Measurements from ENCODE around the gene KIAA1671.

KIAA1671 gene

DNA sequence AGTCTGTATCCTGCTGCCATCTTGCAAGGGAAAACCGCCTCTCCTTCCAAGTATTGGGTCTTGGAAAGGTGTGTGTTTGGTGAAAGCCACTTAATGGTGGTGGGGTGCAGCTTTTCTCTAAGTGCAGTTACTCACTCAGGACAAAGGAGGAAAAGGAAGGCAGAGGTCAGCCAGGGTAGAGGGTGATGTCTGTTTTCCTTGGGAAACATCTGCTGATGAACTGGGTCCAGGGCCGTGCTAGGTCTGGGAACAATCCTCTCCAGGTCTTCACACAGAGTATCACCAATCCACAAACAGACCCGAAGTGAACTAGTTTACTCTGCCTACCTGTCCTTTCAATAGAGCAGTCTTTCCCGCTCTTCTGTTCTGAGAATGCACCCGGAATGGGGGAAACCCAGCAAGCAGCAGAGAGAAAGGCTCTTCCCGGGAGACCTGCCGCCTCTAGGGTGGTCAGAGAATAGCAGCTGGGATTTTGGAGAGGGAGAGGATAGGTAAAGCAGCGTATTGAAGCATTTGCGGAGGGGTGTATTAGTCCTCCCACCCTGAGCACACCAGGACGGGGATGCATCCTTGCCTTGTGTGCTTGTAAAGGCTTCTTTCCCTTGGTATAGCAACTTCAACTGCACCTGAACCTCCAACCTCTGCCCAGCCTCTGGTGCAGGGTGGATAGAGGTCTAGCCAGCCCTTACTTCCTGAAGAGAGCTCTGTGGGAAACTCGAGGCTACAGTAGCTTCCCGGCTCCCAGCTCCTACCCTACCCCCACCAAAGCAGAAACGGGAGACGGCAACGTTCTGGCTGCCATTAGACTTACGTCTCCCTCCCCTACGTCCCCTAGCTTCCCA lies 26.7 kb upstream of the KIAA1671 start:
- H3K4me1 ChIP-seq (ENCODE audit: low read depth, poor library complexity, severe bottlenecking) = no peaks in the 10 kb centered on the region
- no peak overlapping the region for H3K4me3 ChIP-seq (IDR thresholded peaks at IDR 0.05; ENCODE audit: insufficient read depth, low read depth, low read length)
- H2AFZ ChIP-seq (ENCODE audit: low read depth) = no peak overlapping the region
- H3K36me3 ChIP-seq (ENCODE audit: insufficient read depth) = no peaks in the 10 kb centered on the region
- H3K27me3 ChIP-seq (ENCODE audit: insufficient read depth, low read depth) = no peaks in the 10 kb centered on the region
- no peak overlapping the region for H3K27ac ChIP-seq
- no peak overlapping the region for H3K9ac ChIP-seq
- TF ChIP-seq, protein P1, sequence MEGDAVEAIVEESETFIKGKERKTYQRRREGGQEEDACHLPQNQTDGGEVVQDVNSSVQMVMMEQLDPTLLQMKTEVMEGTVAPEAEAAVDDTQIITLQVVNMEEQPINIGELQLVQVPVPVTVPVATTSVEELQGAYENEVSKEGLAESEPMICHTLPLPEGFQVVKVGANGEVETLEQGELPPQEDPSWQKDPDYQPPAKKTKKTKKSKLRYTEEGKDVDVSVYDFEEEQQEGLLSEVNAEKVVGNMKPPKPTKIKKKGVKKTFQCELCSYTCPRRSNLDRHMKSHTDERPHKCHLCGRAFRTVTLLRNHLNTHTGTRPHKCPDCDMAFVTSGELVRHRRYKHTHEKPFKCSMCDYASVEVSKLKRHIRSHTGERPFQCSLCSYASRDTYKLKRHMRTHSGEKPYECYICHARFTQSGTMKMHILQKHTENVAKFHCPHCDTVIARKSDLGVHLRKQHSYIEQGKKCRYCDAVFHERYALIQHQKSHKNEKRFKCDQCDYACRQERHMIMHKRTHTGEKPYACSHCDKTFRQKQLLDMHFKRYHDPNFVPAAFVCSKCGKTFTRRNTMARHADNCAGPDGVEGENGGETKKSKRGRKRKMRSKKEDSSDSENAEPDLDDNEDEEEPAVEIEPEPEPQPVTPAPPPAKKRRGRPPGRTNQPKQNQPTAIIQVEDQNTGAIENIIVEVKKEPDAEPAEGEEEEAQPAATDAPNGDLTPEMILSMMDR (conservative IDR thresholded peaks at IDR 0.05; ENCODE audit: low read depth, low read length) = no peak
- no peaks in the 10 kb centered on the region for H3K79me2 ChIP-seq (ENCODE audit: insufficient read depth, low read depth)
- H3K4me2 ChIP-seq = no peak overlapping the region
- H4K20me1 ChIP-seq (ENCODE audit: insufficient read depth) = no peaks in the 10 kb centered on the region

DNA sequence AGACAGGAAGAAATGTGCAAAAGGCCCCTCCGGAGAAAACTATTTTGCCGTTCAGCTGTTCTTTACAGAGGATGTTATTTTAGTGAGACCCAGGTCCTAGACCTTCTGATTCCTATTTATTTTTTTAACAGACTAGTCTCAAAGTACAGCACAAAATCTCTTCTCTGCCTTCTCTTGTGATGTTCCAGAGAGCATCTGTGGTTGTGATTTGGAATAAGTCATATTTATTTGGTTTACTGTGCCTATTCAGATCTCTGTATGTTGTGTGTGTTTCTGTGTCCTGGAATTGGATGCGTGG lies 26.1 kb upstream of the KIAA1671 start:
- H3K4me1 ChIP-seq (ENCODE audit: low read depth, poor library complexity, severe bottlenecking) = no peaks in the 10 kb centered on the region
- H3K27ac ChIP-seq = no peak overlapping the region
- H3K4me3 ChIP-seq (IDR thresholded peaks at IDR 0.05; ENCODE audit: insufficient read depth, low read depth, low read length) = no peak overlapping the region
- H2AFZ ChIP-seq (ENCODE audit: low read depth) = no peak overlapping the region
- H3K4me2 ChIP-seq = no peak overlapping the region
- TF ChIP-seq, protein P1 (conservative IDR thresholded peaks at IDR 0.05; ENCODE audit: low read depth, low read length) = no peak
- no peaks in the 10 kb centered on the region for H4K20me1 ChIP-seq (ENCODE audit: insufficient read depth)
- no peaks in the 10 kb centered on the region for H3K79me2 ChIP-seq (ENCODE audit: insufficient read depth, low read depth)
- no peaks in the 10 kb centered on the region for H3K27me3 ChIP-seq (ENCODE audit: insufficient read depth, low read depth)
- no peaks in the 10 kb centered on the region for H3K36me3 ChIP-seq (ENCODE audit: insufficient read depth)
- H3K9ac ChIP-seq = no peak overlapping the region

DNA sequence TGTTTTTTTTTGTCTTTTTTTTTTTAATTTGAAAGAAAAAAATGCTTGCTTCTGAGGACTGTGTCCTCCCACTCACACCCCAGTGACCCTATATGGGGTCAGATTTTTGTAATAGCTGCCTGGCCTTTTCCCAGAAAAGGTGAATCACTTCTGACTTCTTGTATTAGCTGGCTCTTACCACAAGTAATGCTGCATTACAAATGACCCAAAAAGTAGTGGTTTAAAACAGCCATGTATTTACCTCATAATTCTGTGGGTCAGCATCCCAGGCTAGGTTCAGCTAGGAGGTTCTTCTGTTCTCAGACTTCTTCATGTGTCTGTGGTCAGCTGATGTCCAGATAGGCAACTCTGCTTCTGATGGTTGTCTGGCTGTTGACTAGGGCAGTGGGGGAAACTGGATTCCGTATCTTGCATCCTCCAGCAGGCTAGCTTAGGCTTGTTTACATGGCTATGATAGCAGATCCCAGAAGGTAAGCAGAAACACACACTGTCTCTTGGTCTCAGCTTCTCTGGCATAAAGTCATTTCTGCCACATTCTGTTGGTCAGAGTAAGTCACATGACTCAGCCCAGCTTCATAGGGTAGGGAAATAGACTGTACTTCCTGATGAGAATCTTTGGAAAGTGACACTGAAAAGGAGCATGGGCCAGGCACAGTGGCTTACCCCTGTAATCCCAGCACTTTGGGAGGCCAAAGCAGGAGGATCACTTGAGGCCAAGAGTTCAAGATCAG lies 25.5 kb upstream of the KIAA1671 start:
- no peak overlapping the region for H3K9ac ChIP-seq
- TF ChIP-seq, protein P1 (conservative IDR thresholded peaks at IDR 0.05; ENCODE audit: low read depth, low read length) = no peak
- no peaks in the 10 kb centered on the region for H4K20me1 ChIP-seq (ENCODE audit: insufficient read depth)
- H3K27ac ChIP-seq = no peak overlapping the region
- H2AFZ ChIP-seq (ENCODE audit: low read depth) = no peak overlapping the region
- no peaks in the 10 kb centered on the region for H3K79me2 ChIP-seq (ENCODE audit: insufficient read depth, low read depth)
- H3K4me3 ChIP-seq (IDR thresholded peaks at IDR 0.05; ENCODE audit: insufficient read depth, low read depth, low read length) = no peak overlapping the region
- no peaks in the 10 kb centered on the region for H3K4me1 ChIP-seq (ENCODE audit: low read depth, poor library complexity, severe bottlenecking)
- H3K36me3 ChIP-seq (ENCODE audit: insufficient read depth) = no peaks in the 10 kb centered on the region
- H3K4me2 ChIP-seq = no peak overlapping the region
- H3K27me3 ChIP-seq (ENCODE audit: insufficient read depth, low read depth) = no peaks in the 10 kb centered on the region

DNA sequence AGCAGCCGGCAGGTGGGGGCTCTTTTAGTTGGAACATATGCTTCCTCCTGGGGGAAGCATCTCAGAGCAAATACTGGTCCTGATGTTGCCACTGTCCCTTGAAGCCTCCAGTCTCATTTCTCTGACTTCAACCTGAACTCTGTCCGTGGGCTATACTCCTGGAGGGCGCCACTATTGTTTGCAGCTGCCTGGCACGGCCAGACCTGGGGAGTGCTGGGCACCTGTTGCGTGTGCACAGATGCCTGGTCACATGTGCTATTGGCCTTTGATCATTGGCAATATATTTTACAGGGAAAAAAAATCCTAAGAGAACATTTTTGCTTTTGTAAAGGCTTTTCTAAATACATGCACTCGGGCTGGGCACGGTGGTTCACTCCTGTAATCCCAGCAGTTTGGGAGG lies 24.2 kb upstream of the KIAA1671 start:
- H2AFZ ChIP-seq (ENCODE audit: low read depth) = no peak overlapping the region
- no peaks in the 10 kb centered on the region for H3K36me3 ChIP-seq (ENCODE audit: insufficient read depth)
- H3K27me3 ChIP-seq (ENCODE audit: insufficient read depth, low read depth) = no peaks in the 10 kb centered on the region
- H3K4me3 ChIP-seq (IDR thresholded peaks at IDR 0.05; ENCODE audit: insufficient read depth, low read depth, low read length) = no peak overlapping the region
- no peak overlapping the region for H3K4me2 ChIP-seq
- no peak overlapping the region for H3K9ac ChIP-seq
- H3K27ac ChIP-seq = no peak overlapping the region
- no peaks in the 10 kb centered on the region for H3K79me2 ChIP-seq (ENCODE audit: insufficient read depth, low read depth)
- H4K20me1 ChIP-seq (ENCODE audit: insufficient read depth) = no peaks in the 10 kb centered on the region
- TF ChIP-seq, protein P1 (conservative IDR thresholded peaks at IDR 0.05; ENCODE audit: low read depth, low read length) = no peak
- H3K4me1 ChIP-seq (ENCODE audit: low read depth, poor library complexity, severe bottlenecking) = no peaks in the 10 kb centered on the region

Measured in KMS-11 (cell line).